HG02852 (cell line): ENCODE results near the gene CYP27C1.
"Not testable (repeated sequence)": the region's sequence is repeated elsewhere in the genome, so short reads cannot be mapped to it uniquely, and the experiment has no call there.

Experiments used
- ATAC-seq: cut with Tn5 transposase; IDR thresholded peaks from one replicate; pipeline ENCODE4 v1.9.1; 2021; ENCODE audit warnings: mild to moderate bottlenecking, moderate library complexity; ENCODE audit not compliant: unreplicated experiment

CYP27C1 gene, protein sequence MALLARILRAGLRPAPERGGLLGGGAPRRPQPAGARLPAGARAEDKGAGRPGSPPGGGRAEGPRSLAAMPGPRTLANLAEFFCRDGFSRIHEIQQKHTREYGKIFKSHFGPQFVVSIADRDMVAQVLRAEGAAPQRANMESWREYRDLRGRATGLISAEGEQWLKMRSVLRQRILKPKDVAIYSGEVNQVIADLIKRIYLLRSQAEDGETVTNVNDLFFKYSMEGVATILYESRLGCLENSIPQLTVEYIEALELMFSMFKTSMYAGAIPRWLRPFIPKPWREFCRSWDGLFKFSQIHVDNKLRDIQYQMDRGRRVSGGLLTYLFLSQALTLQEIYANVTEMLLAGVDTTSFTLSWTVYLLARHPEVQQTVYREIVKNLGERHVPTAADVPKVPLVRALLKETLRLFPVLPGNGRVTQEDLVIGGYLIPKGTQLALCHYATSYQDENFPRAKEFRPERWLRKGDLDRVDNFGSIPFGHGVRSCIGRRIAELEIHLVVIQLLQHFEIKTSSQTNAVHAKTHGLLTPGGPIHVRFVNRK

DNA sequence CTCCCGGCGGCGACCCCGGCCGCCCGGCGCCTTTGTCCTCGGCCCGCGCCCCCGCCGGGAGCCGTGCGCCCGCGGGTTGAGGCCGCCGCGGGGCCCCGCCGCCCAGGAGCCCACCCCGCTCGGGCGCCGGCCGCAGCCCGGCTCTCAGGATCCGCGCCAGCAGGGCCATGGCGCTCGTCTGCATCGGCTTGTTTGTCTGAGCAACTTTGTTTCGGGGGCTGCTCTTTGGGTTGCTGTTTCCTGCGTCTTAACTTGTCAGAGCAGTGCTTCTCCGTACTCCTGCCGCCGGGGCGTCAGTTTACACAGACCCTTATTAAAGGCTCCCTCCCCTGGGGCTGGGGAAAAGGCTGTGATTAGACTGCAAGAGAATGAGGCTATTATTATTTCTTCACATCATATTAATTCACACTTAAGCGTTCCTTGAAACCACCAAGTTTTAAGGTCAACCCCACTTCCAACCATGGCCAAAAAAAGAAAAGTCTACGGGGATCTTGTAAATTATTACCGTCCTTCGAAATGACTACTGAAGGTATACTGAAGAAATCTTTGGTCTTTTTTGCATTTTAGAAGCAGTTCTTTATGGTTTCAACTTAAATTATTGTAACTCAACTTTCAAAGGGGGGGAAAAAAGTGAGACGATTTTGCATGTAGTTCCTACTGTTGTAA is at the start of gene CYP27C1:
Gene CYP27C1 (minus strand): TSS at position 198 of the 666 bp plus-strand sequence. CDS start 29 bp downstream, at position 169.
- ATAC-seq = no peak

DNA sequence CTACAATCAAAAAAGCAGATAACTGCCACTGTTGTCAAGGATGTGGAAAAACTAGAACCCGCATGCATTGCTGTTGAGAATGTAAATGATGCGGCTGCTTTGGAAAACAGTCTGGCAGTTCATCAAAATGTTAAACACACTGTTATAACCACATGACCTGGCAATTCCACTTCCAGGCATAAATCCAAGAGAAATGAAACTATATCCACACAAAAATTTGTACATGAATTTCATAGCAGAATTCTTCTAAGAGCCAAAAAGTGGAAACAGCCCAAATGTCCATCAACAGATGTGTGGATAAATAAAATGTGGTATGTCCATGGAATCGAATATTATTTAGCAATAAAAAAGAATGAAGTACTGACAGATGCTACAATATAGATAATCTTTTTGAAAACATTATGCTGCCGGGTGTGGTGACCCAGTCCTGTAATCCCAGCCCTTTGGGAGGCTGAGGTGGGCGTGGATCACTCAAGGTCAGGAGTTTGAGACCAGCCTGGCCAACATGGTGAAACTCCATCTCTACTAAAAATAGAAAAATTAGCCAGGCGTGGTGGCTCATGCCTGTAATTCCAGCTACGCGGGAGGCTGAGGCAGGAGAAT is 41.8 kb upstream of the CYP27C1 start:
- ATAC-seq = no peak

DNA sequence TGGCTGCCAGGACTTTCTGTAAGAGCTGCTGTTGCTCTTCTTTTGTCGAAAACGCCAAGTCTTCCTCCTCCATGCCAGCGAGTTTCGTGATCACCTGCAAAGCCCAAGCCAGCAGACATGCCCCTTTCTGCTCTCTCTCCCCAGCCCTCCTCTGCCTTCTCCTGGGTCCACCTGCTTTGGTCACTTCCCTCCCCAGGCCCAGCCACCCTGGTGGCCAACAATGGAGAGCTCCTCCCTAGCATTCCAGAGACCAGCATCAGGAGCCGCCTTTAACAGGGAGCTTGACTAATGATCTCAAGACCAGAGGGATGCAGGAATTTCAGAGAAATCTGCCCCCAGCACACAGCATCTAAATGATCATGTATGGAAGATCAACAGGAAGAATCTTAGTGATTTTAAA is 39.3 kb upstream of the CYP27C1 start:
- no peak for ATAC-seq

DNA sequence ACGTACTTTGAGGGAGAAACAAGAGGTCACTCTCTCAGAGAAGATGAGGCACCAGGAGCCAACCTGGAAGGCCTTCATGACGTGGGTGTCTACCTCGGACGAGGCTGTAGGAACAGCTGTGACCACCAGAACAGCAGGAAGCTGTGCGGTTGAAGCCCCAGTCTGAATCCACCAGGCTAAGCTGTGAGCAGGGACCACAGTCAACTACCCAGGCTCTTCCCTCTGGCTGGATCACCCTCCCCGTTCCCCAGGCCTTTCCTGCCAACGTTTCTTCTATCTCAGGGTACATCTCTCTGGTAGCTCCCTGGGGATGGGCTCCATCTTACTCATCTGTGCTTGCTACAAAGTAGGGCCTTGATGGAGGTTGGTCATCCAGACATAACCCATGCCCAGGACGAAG is 36.8 kb upstream of the CYP27C1 start:
- ATAC-seq = no peak

DNA sequence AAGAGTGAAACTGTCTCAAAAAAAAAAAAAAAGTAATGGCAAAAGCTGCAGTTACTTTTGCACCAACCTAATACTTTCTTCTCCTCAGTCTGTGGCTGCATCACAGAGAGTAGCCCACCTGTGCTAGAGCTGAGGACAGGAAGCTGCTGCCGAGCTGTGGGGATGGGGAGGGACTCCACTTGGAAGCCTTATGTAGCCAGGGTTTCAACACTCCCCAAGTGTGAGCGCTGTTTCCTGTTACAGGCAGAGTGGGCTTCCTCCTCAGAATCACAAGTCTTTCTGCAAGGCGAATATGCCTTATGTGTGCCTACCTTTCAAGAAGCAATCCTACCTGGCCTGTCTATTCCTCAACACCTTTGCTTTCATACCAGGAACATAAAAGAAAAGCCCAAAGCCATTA is 36.3 kb upstream of the CYP27C1 start:
- no peak for ATAC-seq

DNA sequence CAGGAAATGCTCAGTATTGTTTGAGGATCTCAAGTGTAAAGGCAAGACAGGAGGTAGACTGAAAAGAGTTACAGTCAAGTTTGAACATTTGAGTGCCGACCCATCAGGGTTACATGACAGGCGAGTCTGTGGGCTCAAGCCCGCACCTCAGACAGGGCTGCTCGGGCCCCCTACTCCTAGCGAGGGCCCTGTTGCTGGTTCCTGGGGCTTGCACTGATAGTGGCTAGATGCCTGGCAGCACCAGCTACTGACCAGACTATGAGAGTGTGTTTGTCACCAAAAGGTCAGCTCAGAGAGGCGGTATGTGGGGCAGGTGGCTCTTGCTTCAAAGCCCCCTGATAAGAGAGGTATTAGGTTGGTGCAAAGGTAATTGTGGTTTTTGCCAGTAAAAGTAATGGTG is 35.6 kb upstream of the CYP27C1 start:
- no peak for ATAC-seq

DNA sequence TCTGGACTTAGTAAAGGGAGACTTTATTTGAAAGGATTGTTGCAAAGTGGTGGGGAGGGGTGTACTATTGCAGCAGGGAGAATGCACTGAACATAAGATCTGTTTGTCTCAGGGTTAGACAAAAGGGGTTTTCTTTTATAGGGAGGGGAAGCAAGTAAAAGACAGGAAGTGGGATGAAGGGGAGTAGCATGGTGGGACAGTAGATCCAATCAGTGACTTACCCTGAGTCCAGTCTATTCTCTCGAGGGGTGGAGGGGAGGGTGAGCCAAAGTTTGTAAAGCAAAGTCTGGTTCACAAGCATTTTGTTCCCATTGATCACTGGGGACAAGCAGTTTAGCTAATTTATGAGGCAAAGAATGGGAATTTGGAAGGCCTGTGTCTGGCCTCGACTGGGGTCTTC is 35.0 kb upstream of the CYP27C1 start:
- ATAC-seq = no peak

DNA sequence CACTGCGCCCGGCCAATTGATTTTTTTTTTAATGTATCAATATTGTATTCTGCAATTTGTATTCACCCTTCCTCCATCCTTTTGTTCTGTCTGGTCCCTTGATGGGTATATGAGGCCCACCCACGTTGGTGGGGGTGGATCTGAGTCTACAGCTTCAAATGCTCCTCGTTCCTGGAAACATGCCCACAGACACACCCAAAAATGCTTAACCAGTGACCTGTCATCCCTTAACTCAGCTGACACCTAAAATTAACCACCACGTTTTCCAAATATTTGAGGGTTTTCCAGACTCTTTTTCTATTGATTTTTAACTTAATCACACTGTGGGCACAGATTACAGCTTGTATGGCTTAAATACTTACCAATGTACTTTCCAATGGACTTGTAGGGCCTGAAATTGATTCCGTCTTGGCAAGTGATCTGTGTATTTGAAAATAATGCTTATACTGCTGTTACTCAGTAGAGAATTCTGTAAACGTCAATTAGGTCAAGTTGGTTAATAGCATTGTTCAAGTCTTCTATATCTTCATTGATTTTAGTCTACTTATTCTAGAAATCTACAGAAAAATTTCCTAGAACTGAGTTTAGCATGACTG is 34.4 kb upstream of the CYP27C1 start:
- no peak for ATAC-seq

DNA sequence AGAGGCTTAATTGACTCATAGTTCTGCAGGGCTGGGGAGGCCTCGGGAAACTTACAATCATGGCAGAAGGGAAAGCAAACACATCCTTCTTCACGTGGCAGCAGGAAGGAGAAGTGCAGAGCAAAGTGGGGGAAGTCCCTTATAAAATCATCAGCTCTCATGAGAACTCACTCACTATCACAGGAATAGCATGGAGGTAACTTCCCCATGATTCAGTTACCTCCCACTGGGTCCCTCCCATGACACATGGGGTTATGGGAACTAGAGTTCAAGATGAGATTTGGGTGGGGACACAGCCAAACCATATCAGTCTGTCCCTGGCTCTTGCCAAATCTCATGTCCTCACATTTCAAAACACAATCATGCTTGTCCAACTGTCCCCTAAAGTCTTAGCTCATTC is 21.1 kb upstream of the CYP27C1 start:
- ATAC-seq = not testable (repeated sequence)

DNA sequence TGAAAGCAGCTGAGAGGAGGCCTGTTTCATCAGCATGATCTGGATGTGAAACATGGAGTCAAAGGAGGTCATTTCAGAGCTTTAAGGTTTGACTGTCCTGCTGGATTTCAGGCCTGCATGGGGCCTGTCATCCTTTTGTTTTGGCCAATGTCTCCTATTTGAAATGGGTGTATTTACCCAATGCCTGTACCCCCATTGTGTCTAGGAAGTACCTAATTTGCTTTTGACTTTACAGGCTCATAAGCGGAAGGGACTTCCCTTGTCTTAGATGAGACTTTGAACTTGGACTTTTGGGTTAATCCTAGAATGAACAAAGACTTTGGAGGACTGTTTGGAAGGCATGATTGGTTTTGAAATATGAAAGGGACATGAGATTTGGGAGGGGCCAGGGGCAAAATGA is 19.3 kb upstream of the CYP27C1 start:
- no peak for ATAC-seq

DNA sequence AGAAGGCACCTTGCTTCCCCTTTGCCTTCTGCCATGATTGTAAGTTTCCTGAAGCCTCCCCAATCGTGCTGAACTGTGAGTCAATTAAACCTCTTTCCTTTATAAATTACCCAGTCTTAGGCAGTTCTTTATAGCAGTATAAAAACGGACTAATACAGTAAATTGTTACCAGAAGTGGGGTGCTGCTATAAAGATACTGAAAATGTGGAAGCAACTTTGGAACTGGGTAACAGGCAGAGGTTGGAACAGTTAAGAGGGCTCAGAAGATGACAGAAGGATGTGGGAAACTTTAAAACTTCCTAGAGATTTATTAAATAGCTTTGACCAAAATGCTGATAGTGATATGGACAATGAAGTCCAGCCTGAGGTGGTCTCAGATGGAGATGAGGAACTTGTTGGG is 17.7 kb upstream of the CYP27C1 start:
- not testable (repeated sequence) for ATAC-seq

DNA sequence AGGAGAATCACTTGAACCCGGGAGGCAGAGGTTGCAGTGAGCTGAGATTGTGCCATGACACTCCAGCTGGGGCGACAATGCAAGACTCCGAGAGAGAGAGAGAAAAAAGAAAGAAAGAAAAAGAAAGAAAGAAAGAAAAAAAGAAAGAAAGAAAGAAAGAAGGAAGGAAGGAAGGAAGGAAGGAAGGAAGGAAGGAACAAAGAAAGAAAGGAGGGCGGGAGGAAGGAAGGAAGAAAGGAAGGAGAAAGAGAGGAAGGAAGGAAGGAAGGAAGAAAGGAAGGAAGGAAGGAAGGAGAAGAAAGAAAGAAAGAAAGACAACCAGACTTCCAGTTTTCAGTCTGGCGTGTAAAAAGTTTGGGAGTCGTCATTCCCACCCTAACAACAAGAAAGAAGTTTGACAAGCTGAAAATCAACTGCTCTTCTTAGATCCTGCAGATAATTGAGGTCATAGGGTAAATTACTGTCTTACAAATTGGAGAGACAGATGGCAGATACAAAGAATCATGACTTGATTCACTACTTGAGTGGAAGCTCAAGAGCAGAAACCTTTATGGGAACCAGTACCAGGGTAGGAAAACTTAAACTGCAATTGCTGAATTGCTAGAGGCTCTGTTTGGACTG is 15.1 kb upstream of the CYP27C1 start:
- ATAC-seq = no peak

DNA sequence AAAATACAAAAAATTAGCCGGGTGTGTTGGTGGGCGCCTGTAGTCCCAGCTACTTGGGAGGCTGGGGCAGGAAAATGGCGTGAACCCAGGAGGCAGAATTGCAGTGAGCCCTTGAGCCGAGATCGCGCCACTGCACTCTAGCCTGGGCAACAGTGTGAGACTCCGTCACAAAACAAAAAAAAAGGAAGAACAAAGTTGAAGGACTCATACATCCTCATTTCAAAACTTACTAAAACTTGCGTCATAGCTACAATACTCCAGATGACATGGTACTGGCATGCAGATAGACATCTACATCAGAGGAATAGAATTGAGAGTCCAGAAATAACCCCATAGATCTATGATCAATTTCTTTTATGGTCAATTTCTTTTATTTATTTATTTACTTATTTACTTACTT is 13.6 kb upstream of the CYP27C1 start:
- no peak for ATAC-seq

DNA sequence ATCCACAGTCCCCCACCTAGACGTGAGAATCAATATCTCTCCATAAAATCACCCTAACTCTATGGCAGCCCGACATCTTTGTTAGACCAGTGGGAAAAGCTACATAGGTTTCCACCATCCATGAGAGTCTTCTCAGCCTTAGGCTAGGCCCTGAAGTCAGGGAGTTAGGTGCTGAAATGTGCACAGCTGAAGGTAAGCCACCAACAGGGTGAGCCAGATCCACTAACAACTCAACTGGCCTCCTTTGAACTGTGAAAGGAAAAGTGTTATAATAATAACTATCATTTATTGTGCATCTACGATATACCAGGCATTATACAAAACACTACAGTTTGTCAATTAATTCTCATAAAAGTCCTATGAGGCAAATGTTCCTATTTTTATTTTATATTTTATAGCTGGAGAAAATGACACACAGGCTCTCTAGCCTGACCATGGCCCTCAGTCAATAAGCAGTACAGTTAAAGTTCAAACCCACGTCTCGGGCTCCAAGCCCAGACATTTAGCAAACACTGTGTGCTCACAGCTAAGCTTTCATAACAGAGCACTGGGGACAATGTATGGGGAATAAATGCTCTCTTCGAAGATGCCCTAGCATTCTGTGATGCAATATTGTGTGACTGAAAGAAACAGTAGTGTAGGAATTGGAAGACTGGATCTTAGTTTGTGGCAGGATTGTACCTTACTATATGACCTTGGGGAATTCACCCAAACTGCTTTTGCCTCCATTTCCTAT is 11.2 kb upstream of the CYP27C1 start:
- no peak for ATAC-seq

DNA sequence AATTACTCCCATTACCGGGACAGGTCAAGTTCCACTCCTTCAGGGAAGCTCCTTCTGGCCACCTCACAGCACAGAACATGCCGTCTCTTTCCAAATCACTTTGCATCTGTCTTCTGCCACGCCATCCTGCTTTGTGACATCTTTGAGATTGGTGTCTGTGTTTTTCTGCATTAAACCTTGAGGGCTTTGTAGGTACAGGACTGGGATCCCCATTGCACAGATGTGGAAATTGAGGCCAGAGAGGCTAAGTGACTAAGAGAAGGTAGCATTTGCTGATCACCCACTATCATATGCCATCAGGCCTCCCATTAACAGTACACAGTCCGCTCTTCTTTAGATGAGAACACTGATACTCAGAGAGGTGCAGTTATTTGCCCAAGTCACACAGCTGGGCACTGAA is 9.5 kb upstream of the CYP27C1 start:
- no peak for ATAC-seq

DNA sequence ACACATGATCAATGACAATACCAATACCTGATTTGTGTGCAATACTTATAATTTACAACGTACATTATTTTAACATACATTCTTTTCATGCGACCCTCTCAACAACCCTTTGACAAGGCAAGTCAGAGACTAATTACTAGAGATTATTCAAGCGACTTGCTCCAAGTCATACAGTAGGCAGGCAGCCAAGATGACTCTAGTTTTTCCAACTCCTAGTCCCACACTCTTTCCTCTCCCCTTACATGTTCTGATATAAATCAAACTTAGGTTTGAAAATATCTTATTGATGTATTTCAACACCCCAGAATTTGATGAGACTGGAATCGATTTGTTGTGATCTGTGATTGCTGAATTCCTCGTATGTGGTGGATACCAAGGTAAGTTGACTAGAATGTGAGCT is 8.0 kb upstream of the CYP27C1 start:
- ATAC-seq = no peak

DNA sequence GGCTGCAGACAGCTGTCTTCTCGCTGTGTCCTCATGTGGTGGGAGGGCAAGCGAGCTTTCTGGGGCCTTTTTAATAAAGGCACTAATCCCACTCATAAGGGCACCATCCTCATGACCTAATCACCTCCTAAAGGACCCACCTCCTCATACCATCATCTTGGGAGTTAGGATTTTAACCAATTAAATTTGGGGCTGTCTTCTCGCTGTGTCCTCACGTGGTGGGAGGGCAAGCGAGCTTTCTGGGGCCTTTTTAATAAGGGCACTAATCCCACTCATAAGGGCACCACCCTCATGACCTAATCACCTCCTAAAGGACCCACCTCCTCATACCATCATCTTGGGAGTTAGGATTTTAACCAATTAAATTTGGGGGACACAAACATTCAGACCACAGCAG is 7.2 kb upstream of the CYP27C1 start:
- ATAC-seq = not testable (repeated sequence)

DNA sequence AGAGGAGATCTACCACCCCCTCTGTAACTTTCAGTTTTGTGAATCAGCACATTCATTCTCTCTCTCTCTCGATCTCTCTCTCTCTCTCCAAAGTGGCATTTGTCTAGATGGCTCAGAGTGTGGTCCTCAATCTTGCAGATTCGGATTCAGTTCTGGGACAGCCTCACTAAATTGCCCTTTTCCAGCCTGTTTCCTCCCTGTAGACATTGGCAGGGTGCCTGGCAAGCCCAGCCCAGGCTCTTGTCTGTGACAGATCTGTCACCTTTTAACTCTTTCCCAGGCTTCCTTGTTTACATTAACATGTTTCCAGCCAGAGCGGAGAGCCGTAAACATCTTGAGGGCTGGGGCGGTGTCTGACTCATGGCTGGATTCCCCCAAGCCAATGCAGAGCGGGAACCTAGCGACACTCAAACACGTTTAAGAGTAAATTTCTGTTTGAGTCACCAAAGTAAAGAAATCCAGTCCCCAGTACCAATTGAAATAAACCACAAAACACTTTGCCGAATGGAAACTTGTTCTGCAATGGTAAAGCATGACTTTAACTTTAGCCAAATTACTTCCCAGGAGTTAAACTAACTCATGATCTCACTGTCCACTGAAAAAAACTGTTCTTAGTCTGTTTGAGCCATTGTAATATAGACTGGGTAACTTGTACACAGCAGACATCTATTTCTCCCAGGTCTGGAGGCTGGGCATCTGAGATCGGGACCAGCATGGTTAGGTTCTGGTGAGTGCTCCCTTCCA is 6.6 kb upstream of the CYP27C1 start:
- ATAC-seq = peak; percentile 92

DNA sequence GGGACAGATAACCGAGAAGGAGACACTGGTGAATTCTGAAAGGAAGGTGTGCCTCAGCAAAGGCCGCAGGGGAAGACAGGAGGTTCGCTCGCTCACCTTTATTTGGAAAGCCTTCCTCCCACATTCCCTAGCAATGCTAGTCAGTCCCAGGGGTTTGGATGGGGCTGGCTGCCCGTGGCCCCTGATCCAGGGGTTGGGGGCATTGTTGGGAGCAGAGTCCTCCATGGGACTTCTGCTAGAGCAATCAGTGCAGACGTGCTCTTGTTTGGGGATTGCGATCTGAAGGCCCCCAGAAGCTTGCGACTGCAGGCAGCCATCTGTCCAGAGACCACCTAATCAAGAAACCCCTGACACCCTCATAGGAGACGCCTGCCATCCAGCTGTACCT is 6.0 kb upstream of the CYP27C1 start:
- no peak for ATAC-seq
